Esophagus muscularis mucosa (tissue), 4 donors: ENCODE results near the gene PPM1F. TPM values are rescaled to one million over a fixed set of nuclear protein-coding genes. Genes with fewer than 3 reads are reported as not detected.

Experiments
- DNase-seq: peaks from one replicate; pipeline ENCODE4 v3.0.0-alpha.2; 2017; ENCODE audit errors: extremely low spot score
- H3K27ac ChIP-seq, 4 donors: fragments of 200-600 bp; sonication (generic); replicated peaks in 1 of 4; 1 replicate in 3 of 4; 2 replicates in 1 of 4; pipeline ENCODE4 v1.5.1; 2016 to 2019; ENCODE audit warnings: mild to moderate bottlenecking in 1 of 4
- H3K27me3 ChIP-seq, 4 donors: fragments of 200-600 bp; sonication (generic); one replicate each; pipeline versions ENCODE4 v1.5.1 to v1.6.0; 2016 to 2019
- H3K36me3 ChIP-seq, 4 donors: fragments of 200-600 bp; sonication (generic); one replicate each; pipeline ENCODE4 v1.5.1; 2016 to 2019
- H3K4me1 ChIP-seq, 4 donors: fragments of 200-600 bp; sonication (generic); one replicate each; pipeline ENCODE4 v1.5.1; 2016 to 2019
- H3K4me3 ChIP-seq, 4 donors: fragments of 200-600 bp; sonication (generic); 1 replicate in 2 of 4; 2 replicates in 2 of 4; pipeline ENCODE4 v1.5.1; 2016 to 2019; ENCODE audit warnings: mild to moderate bottlenecking in 4 of 4, moderate library complexity in 1 of 4
- H3K9me3 ChIP-seq, 4 donors: fragments of 200-600 bp; sonication (generic); 1 replicate in 3 of 4; 2 replicates in 1 of 4; pipeline ENCODE4 v1.5.1; 2016 to 2019
- EP300 ChIP-seq: sonication (generic); formaldehyde crosslinking; IDR thresholded peaks from one replicate; pipeline ENCODE4 v1.6.1; 2017; ENCODE audit warnings: antibody characterized with exemption
- POLR2A ChIP-seq: fragments of 450-650 bp; IDR thresholded peaks from one replicate; pipeline ENCODE4 v1.6.1; 2017; ENCODE audit warnings: antibody characterized with exemption, moderate library complexity, mild to moderate bottlenecking, low read depth
- POLR2AphosphoS5 ChIP-seq, 2 donors: sonication (generic); formaldehyde crosslinking; IDR thresholded peaks; one replicate each; pipeline ENCODE4 v1.6.1; 2017; ENCODE audit warnings: antibody characterized with exemption in 2 of 2
- WGBS: methylation state at CpG from one replicate; pipeline ENCODE4 v1.1.5; 2018; 5-methylcytosine and 5-hydroxymethylcytosine counted together
- intact Hi-C: fragments of 100-400 bp; cut with DNase I; formaldehyde crosslinking; loops from one replicate; pipeline ENCODE4 v1.15.1; 2023
- total RNA-seq, 4 donors: library from RNA; depleted of rRNA; stranded (reverse); fragments of >200 nt; gene quantifications; one replicate each; pipeline versions ENCODE4 v1.1.0 to v1.2.1, GENCODE V29; 2016
- TF ChIP-seq, protein P1 (sequence below), 3 experiments: fragments of 200-600 bp in 2 of 3; fragments of 450-650 bp in 1 of 3; sonication (generic) in 2 of 3; IDR thresholded peaks; one replicate each; pipeline ENCODE4 v1.5.1; 2017 to 2019; ENCODE audit warnings: antibody characterized with exemption in 3 of 3, mild to moderate bottlenecking in 2 of 3, moderate library complexity in 1 of 3

PPM1F gene
- total RNA-seq, 4 donors from 2014 or later = 30.3 to 88.5 (median 74.1) TPM

GRCh38 chr22:21995660-21996059 lies 43.0 kb upstream of the PPM1F start:
- DNase-seq = no peak

DNA sequence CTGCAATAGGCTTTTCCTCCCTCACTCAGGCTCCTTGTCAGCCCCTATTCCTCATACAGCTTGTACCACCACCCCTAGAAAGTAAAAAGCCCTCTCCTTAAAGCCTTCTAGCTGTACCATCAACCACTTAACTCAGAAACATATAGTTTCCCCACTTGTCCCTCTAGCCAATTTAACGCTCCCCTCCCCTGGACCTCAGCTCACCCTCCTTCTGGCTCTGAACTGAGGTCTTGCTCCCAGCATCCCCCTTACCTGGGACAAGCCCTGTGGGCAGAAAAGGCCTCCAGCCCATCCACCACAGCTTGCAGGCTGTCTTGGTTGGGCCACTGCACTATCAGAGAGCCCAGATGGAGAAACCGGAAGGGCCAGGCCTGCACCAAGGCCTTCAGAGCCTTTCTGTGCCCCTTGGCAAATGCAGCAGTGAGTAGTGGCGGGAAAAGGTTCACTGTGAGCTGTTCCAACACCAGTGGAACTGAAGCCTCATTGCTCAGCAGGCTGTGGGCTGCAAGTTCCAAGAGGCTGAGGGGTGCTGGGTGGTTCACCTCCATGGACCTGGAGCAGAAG lies 42.3 kb upstream of the PPM1F start:
- Histone ChIP-seq H3K9me3 (no peaks in the 10 kb centered on the region), H3K36me3 (no peaks in the 10 kb centered on the region), H3K27ac (no peak overlapping the region), H3K4me1 (no peaks in the 10 kb centered on the region), H3K4me3 (no peak overlapping the region), H3K27me3 (peaks cover 0 to 16% (median 0%) of the 10 kb centered on the region in 4 donors)
- TF ChIP-seq, protein P1, sequence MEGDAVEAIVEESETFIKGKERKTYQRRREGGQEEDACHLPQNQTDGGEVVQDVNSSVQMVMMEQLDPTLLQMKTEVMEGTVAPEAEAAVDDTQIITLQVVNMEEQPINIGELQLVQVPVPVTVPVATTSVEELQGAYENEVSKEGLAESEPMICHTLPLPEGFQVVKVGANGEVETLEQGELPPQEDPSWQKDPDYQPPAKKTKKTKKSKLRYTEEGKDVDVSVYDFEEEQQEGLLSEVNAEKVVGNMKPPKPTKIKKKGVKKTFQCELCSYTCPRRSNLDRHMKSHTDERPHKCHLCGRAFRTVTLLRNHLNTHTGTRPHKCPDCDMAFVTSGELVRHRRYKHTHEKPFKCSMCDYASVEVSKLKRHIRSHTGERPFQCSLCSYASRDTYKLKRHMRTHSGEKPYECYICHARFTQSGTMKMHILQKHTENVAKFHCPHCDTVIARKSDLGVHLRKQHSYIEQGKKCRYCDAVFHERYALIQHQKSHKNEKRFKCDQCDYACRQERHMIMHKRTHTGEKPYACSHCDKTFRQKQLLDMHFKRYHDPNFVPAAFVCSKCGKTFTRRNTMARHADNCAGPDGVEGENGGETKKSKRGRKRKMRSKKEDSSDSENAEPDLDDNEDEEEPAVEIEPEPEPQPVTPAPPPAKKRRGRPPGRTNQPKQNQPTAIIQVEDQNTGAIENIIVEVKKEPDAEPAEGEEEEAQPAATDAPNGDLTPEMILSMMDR (IDR thresholded peaks at IDR 0.05) = no peak
- TF ChIP-seq POLR2AphosphoS5 (IDR thresholded peaks at IDR 0.05) (no peak), POLR2A (no peak), EP300 (no peak)
- intact Hi-C loops = no loop called here
- DNase-seq = no peak
- WGBS = 80% methylated on average over 3 of the region's 3 CpGs

More at GRCh38 chr22:21995660-21996059, 43.0 kb upstream of the PPM1F start:
- H3K4me1 ChIP-seq = no peaks in the 10 kb centered on the region
- H3K9me3 ChIP-seq = no peaks in the 10 kb centered on the region
- no peaks in the 10 kb centered on the region for H3K36me3 ChIP-seq
- TF ChIP-seq, protein P1 (IDR thresholded peaks at IDR 0.05) = no peak
- TF ChIP-seq POLR2AphosphoS5 (IDR thresholded peaks at IDR 0.05) (no peak), EP300 (no peak), POLR2A (no peak)
- 90% methylated on average over 3 of the region's 3 CpGs for WGBS
- H3K27ac ChIP-seq = no peak overlapping the region
- peaks cover 0 to 14% (median 0%) of the 10 kb centered on the region in 4 donors for H3K27me3 ChIP-seq
- no peak overlapping the region for H3K4me3 ChIP-seq
- intact Hi-C loops = no loop called here

DNA sequence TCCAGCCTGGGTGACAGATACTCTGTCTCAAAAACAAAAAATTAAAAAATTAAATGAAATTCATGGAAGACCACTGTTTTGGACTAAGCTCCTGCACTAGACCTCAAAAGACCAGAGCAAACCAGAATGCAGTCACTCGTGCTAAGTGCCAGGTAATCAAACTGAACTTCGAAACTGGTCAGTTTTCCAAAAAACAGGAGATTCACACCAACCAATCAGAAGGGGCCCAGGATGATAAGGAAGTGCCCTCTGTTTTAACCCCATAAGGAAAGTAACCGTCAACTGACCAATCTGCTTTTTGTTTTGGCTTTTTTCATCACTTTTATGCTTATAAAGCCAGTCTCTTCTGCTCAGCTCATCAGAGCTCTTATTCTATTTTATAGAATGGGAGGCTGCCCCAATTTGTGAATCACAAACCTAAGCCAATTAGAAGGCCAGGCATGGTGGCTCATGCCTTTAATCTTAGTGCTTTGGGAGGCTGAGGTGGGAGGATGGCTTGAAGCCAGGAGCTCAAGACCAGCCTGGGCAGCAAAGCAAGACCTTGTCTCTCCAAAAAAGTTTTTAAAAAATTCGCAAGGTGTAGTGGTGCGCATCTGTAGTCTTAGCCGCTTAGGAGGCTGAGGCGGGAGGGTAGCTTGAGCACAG lies 40.1 kb upstream of the PPM1F start:
- intact Hi-C loops = no loop called here
- TF ChIP-seq POLR2A (no peak), EP300 (no peak), POLR2AphosphoS5 (IDR thresholded peaks at IDR 0.05) (no peak)
- TF ChIP-seq, protein P1 (IDR thresholded peaks at IDR 0.05) = no peak
- DNase-seq = no peak
- H3K4me1 ChIP-seq = no peaks in the 10 kb centered on the region
- no peaks in the 10 kb centered on the region for H3K36me3 ChIP-seq
- H3K9me3 ChIP-seq = no peaks in the 10 kb centered on the region
- peaks cover 0 to 16% (median 0%) of the 10 kb centered on the region in 4 donors for H3K27me3 ChIP-seq
- 79% methylated on average over 7 of the region's 7 CpGs for WGBS
- no peak overlapping the region for H3K27ac ChIP-seq
- H3K4me3 ChIP-seq = no peak overlapping the region

- H3K9me3 ChIP-seq = no peaks in the 10 kb centered on the region
- H3K27me3 ChIP-seq = peaks cover 0 to 16% (median 0%) of the 10 kb centered on the region in 4 donors
- TF ChIP-seq POLR2A = no peak
- no peak for TF ChIP-seq EP300
- no peak for TF ChIP-seq POLR2AphosphoS5 (IDR thresholded peaks at IDR 0.05)
- TF ChIP-seq, protein P1 (IDR thresholded peaks at IDR 0.05) = no peak
- H3K4me3 ChIP-seq = no peak overlapping the region
- no peak overlapping the region for H3K27ac ChIP-seq
- 95% methylated on average over 4 of the region's 5 CpGs for WGBS
- no peaks in the 10 kb centered on the region for H3K36me3 ChIP-seq
- intact Hi-C loops = no loop called here
- H3K4me1 ChIP-seq = no peaks in the 10 kb centered on the region
- no peak for DNase-seq
Measured at GRCh38 chr22:21991774-21992173, 39.1 kb upstream of the PPM1F start.

DNA sequence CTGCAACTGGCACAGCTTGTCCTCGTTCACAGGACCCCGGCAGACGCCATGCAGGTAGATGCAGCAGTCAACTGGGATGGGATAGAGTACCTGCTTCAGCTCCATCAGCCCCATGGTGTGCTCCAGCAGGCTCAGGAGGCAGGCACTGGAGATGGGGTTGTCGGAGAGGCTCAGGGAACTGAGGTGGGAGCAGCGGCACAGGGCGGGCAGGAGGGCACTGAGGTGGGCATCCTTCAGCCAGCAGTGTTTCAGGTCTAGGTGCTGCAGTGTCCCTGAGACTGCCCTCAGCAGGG lies 38.6 kb upstream of the PPM1F start:
- Histone ChIP-seq H3K27ac (no peak overlapping the region), H3K4me1 (no peaks in the 10 kb centered on the region), H3K4me3 (no peak overlapping the region), H3K36me3 (no peaks in the 10 kb centered on the region), H3K9me3 (no peaks in the 10 kb centered on the region), H3K27me3 (peaks cover 0 to 16% (median 0%) of the 10 kb centered on the region in 4 donors)
- no peak for DNase-seq
- WGBS = 83% methylated on average over 6 of the region's 6 CpGs
- intact Hi-C loops = no loop called here
- TF ChIP-seq POLR2AphosphoS5 (IDR thresholded peaks at IDR 0.05) = no peak
- TF ChIP-seq, protein P1 (IDR thresholded peaks at IDR 0.05) = no peak
- no peak for TF ChIP-seq EP300
